K562 (cell line): ENCODE measurements around the gene KLK8. TPM values are rescaled to one million over a fixed set of nuclear protein-coding genes. Genes with fewer than 3 reads are reported as not detected.

Experiments used
- ATAC-seq: fragments of 200-7000 bp; cut with Tn5 transposase; 3 replicates; pipeline ENCODE4 v1.9.1; 2020; ENCODE audit warnings: moderate library complexity
- BruUV-seq: library from RNA; stranded (reverse); fragments of 400-500 nt; replicated peaks from 2 replicates; lab custom pipeline; 2021; lab: Mats Ljungman, UMichigan
- CTCF ChIA-PET: fragments of 300-600 bp; formaldehyde crosslinking; extraction: SDS; loops from one replicate; lab custom pipeline; 2021; ENCODE audit warnings: low intra/inter-chr PET ratio; lab: Yijun Ruan, JAX
- POLR2A ChIA-PET: fragments of 300-600, 350-650 bp; sonication (Branson Sonifier 250); formaldehyde crosslinking; extraction: SDS; loops from one replicate; lab custom pipeline; 2021; ENCODE audit warnings: antibody characterized with exemption, inconsistent platforms; lab: Yijun Ruan, JAX
- DNase-seq, 4 experiments: peaks; one replicate each; pipeline versions ENCODE4 v3.0.0 to v3.0.0-alpha.2; 2011 to 2018; ENCODE audit warnings: low spot score in 3 of 4, mixed read lengths in 3 of 4; ENCODE audit errors: extremely low read depth in 1 of 4
- FAIRE-seq: peaks from 2 replicates; lab custom pipeline; 2011; peaks lifted over from hg19 to GRCh38; lab: Jason Lieb, UNC
- H2AFZ ChIP-seq: 2 replicates; pipeline ENCODE4 v1.6.0; 2011; ENCODE audit warnings: low read depth, low read length, control low read depth, inconsistent platforms
- H3K27ac ChIP-seq: fragments of 200-600 bp; 3 replicates; pipeline ENCODE4 v1.8.0; 2011; ENCODE audit warnings: low read depth, mild to moderate bottlenecking, control low read depth, inconsistent platforms, low read length, moderate library complexity, mixed read lengths; ENCODE audit errors: extremely low read depth
- H3K27me3 ChIP-seq, 2 experiments: fragments of 300-600 bp in 1 of 2; 2 replicates in 1 of 2; 3 replicates in 1 of 2; pipeline versions ENCODE4 v1.6.0 to v1.8.0; 2011; ENCODE audit warnings: inconsistent platforms in 2 of 2, low read length in 2 of 2, mild to moderate bottlenecking in 1 of 2, mixed read lengths in 1 of 2, moderate library complexity in 1 of 2; ENCODE audit not compliant: control insufficient read depth in 2 of 2, insufficient read depth in 2 of 2
- H3K36me3 ChIP-seq: fragments of 300-600 bp; 3 replicates; pipeline ENCODE4 v1.8.0; 2011; ENCODE audit warnings: mild to moderate bottlenecking, low read length, inconsistent platforms; ENCODE audit not compliant: control insufficient read depth, insufficient read depth
- H3K4me1 ChIP-seq, 2 experiments: fragments of 200-600 bp in 1 of 2; replicated peaks in 1 of 2; 2 replicates in 1 of 2; 3 replicates in 1 of 2; pipeline versions ENCODE4 v1.5.1 to v1.8.0; 2011; ENCODE audit warnings: inconsistent platforms in 2 of 2, low read length in 2 of 2, mild to moderate bottlenecking in 1 of 2, mixed read lengths in 1 of 2, moderate library complexity in 1 of 2; ENCODE audit not compliant: control insufficient read depth in 2 of 2, insufficient read depth in 2 of 2
- H3K4me2 ChIP-seq: 2 replicates; pipeline ENCODE4 v1.6.1; 2011; ENCODE audit warnings: low read length, control low read depth, inconsistent platforms, mixed read lengths; ENCODE audit not compliant: insufficient read depth
- H3K4me3 ChIP-seq: fragments of 200-600 bp; sonication (generic), shearing (Covaris generic); 2 replicates; pipeline ENCODE4 v1.5.1; 2016; ENCODE audit warnings: control low read depth, inconsistent platforms
- H3K79me2 ChIP-seq: fragments of 200-600 bp; 3 replicates; pipeline ENCODE4 v1.8.0; 2011; ENCODE audit warnings: low read length, inconsistent platforms; ENCODE audit not compliant: control insufficient read depth, insufficient read depth
- H3K9ac ChIP-seq, 2 experiments: 2 replicates each; pipeline versions ENCODE4 v1.6.0 to v1.6.1; 2011; ENCODE audit warnings: low read depth in 2 of 2, low read length in 2 of 2, control low read depth in 1 of 2, inconsistent platforms in 1 of 2, mild to moderate bottlenecking in 1 of 2, mixed read lengths in 1 of 2; ENCODE audit not compliant: insufficient read depth in 1 of 2
- H3K9me1 ChIP-seq: one replicate; pipeline ENCODE4 v1.6.0; 2011; ENCODE audit warnings: inconsistent platforms, mild to moderate bottlenecking, low read length, moderate library complexity; ENCODE audit not compliant: control insufficient read depth, insufficient read depth
- H3K9me3 ChIP-seq: replicated peaks from 2 replicates; pipeline ENCODE4 v1.5.1; 2011; ENCODE audit warnings: low read depth, low read length, inconsistent platforms; ENCODE audit not compliant: control insufficient read depth, insufficient read depth
- H4K20me1 ChIP-seq: replicated peaks from 2 replicates; pipeline ENCODE4 v1.6.1; 2011; ENCODE audit warnings: low read length, inconsistent platforms, mixed read lengths; ENCODE audit not compliant: control insufficient read depth, insufficient read depth
- ARID3B ChIP-seq: fragments of 250-450 bp; sonication (Bioruptor Pico); IDR thresholded peaks from 2 replicates; pipeline ENCODE4 v1.4.0; 2020; ENCODE audit warnings: borderline replicate concordance
- BCOR ChIP-seq: fragments of 450-650 bp; IDR thresholded peaks from 2 replicates; pipeline ENCODE4 v1.6.1; 2016
- CEBPG ChIP-seq, 3 experiments: fragments of 200-800 bp in 1 of 3; sonication (Bioruptor generic) in 1 of 3; sonication (generic) in 1 of 3; formaldehyde crosslinking in 1 of 3; IDR thresholded peaks in 2 of 3; conservative IDR thresholded peaks in 1 of 3; 2 replicates each; pipeline versions ENCODE4 v1.6.1 to v1.8.0; 2016 to 2022; ENCODE audit warnings: missing compliant biosample characterization in 2 of 3, missing genetic modification characterization in 2 of 3, mild to moderate bottlenecking in 1 of 3, missing genetic modification reagents in 1 of 3
- FOXP4 ChIP-seq: sonication (generic); formaldehyde crosslinking; IDR thresholded peaks from 2 replicates; pipeline ENCODE4 v1.8.0; 2022; ENCODE audit warnings: mild to moderate bottlenecking, missing genetic modification reagents, borderline replicate concordance
- RBM25 ChIP-seq: fragments of 200-400 bp; formaldehyde crosslinking; IDR thresholded peaks from 2 replicates; pipeline ENCODE4 v1.6.1; 2018; ENCODE audit warnings: low read length, low read depth, moderate library complexity; ENCODE audit not compliant: severe bottlenecking
- REST ChIP-seq, 2 experiments: fragments of 450-650 bp; formaldehyde crosslinking in 1 of 2; IDR thresholded peaks; 2 replicates each; pipeline versions ENCODE4 v1.4.0 to v1.6.1; 2014 to 2020; ENCODE audit warnings: mild to moderate bottlenecking in 2 of 2, borderline replicate concordance in 1 of 2, low read depth in 1 of 2
- SRSF7 ChIP-seq: fragments of 200-400 bp; formaldehyde crosslinking; optimal IDR thresholded peaks from 2 replicates; pipeline ENCODE3; 2017; ENCODE audit warnings: mild to moderate bottlenecking, low read depth, low read length
- WGBS: fragments of 100-300 bp; shearing (Covaris generic); methylation state at CpG from one replicate; pipeline ENCODE4 v1.1.6; 2016; ENCODE audit warnings: low coverage, mixed read lengths; ENCODE audit not compliant: insufficient coverage; ENCODE audit errors: missing lambda C conversion rate; 5-methylcytosine and 5-hydroxymethylcytosine counted together
- in situ Hi-C: fragments of 300-500 bp; cut with MboI; formaldehyde crosslinking; loops from 4 replicates; pipeline ENCODE4 v1.15.0; 2018; ENCODE audit warnings: inconsistent platforms, mixed read lengths
- intact Hi-C: fragments of 100-400 bp; cut with micrococcal nuclease; formaldehyde crosslinking; loops from 2 replicates; pipeline ENCODE4 v1.14.2; 2022
- polyA plus RNA-seq, 8 experiments: library from polyadenylated mRNA; depleted of rRNA in 4 of 8; stranded (reverse) in 5 of 8; unstranded in 3 of 8; fragments of >200 nt; fragmentation: Nextera tagmentation in 2 of 8; fragmentation: Illumina TruSeq in 1 of 8; extraction: Ambion mirVana in 2 of 8; extraction: Trizol in 1 of 8; gene quantifications; 2 replicates each; pipeline versions ENCODE4 v1.2.1 to v1.2.3, GENCODE V29; 2011 to 2014; ENCODE audit warnings: inconsistent platforms in 1 of 8, missing spikeins in 1 of 8
- total RNA-seq, 7 experiments: library from RNA; depleted of rRNA in 6 of 7; stranded (reverse); fragments of >200 nt in 6 of 7; fragmentation: Illumina TruSeq in 2 of 7; extraction: Trizol in 2 of 7; gene quantifications; 2 replicates each; pipeline versions ENCODE4 v1.2.1 to v1.2.3, GENCODE V29; 2011 to 2021; ENCODE audit warnings: low replicate concordance in 1 of 7

Gene KLK8
- total and polyA plus RNA-seq, 9 of the 15 experiments (the other 6 are each of a cell fraction or from before 2014, with no cell fraction given): 0.37 to 1.7 (median 0.76) TPM

- ChIA-PET POLR2A (interaction anchor here (1.5 kb wide), 1 partner anchor 12 kb away, joined by 3 read pairs; no protein-coding TSS in a partner anchor), CTCF (no interaction called here)
- no TSS peak for BruUV-seq
- Histone ChIP-seq H3K4me2 (no peak overlapping the region), H3K9me1 (no peaks in the 10 kb centered on the region), H3K79me2 (no peaks in the 10 kb centered on the region), H3K27me3 (peaks cover 8 to 24% of the 10 kb centered on the region in 2 experiments; a peak in 4 of 5 replicates), H4K20me1 (no peaks in the 10 kb centered on the region), H3K4me1 (peaks cover 0 to 8% of the 10 kb centered on the region in 2 experiments; a peak in 2 of 5 replicates), H3K9me3 (no peaks in the 10 kb centered on the region), H3K4me3 (no peak overlapping the region), H3K27ac (no peak overlapping the region), H2AFZ (no peak overlapping the region), H3K36me3 (no peaks in the 10 kb centered on the region), H3K9ac (no peak overlapping the region)
- intact Hi-C loops (no loop called here), in situ Hi-C loops (no loop called here)
- TF ChIP-seq SRSF7: no peak
- peak; percentile 56 for TF ChIP-seq BCOR
- TF ChIP-seq ARID3B (CRISPR knock-in tag): no peak
- no peak for TF ChIP-seq FOXP4 (CRISPR knock-in tag)
- no peak for TF ChIP-seq REST (IDR thresholded peaks at IDR 0.05; ENCODE audit: borderline replicate concordance)
- no peak for TF ChIP-seq REST (CRISPR knock-in tag; IDR thresholded peaks at IDR 0.05; ENCODE audit: low read depth)
- TF ChIP-seq RBM25: peak; percentile 63
- TF ChIP-seq CEBPG (CRISPR knock-in tag; IDR thresholded peaks at IDR 0.05): no peak
- no peak for TF ChIP-seq CEBPG (tag; conservative IDR thresholded peaks at IDR 0.05 in 1 of 2, IDR thresholded peaks at IDR 0.05 in 1 of 2)
- FAIRE-seq (no peak), DNase-seq (no peak), ATAC-seq (no peak)
- WGBS: 5% methylated on average over 4 of the region's 4 CpGs
Observed at GRCh38 chr19:50947123-50947522, 54.3 kb downstream of the KLK8 start.
